K562 (cell line): Measurements from ENCODE around the gene BICD1. TPM values are rescaled to one million over a fixed set of nuclear protein-coding genes. Genes with fewer than 3 reads are reported as not detected.

Experiments
- ATAC-seq: fragments of 200-7000 bp; cut with Tn5 transposase; 3 replicates; pipeline ENCODE4 v1.9.1; 2020; ENCODE audit warnings: moderate library complexity
- BruUV-seq: library from RNA; stranded (reverse); fragments of 400-500 nt; replicated peaks from 2 replicates; lab custom pipeline; 2021; lab: Mats Ljungman, UMichigan
- CTCF ChIA-PET: fragments of 300-600 bp; formaldehyde crosslinking; extraction: SDS; loops from one replicate; lab custom pipeline; 2021; ENCODE audit warnings: low intra/inter-chr PET ratio; lab: Yijun Ruan, JAX
- POLR2A ChIA-PET: fragments of 300-600, 350-650 bp; sonication (Branson Sonifier 250); formaldehyde crosslinking; extraction: SDS; loops from one replicate; lab custom pipeline; 2021; ENCODE audit warnings: antibody characterized with exemption, inconsistent platforms; lab: Yijun Ruan, JAX
- DNase-seq, 4 experiments: peaks; one replicate each; pipeline versions ENCODE4 v3.0.0 to v3.0.0-alpha.2; 2011 to 2018; ENCODE audit warnings: low spot score in 3 of 4, mixed read lengths in 3 of 4; ENCODE audit errors: extremely low read depth in 1 of 4
- FAIRE-seq: peaks from 2 replicates; lab custom pipeline; 2011; peaks lifted over from hg19 to GRCh38; lab: Jason Lieb, UNC
- H2AFZ ChIP-seq: 2 replicates; pipeline ENCODE4 v1.6.0; 2011; ENCODE audit warnings: low read depth, low read length, control low read depth, inconsistent platforms
- H3K27ac ChIP-seq: fragments of 200-600 bp; 3 replicates; pipeline ENCODE4 v1.8.0; 2011; ENCODE audit warnings: low read depth, mild to moderate bottlenecking, control low read depth, inconsistent platforms, low read length, moderate library complexity, mixed read lengths; ENCODE audit errors: extremely low read depth
- H3K27me3 ChIP-seq, 2 experiments: fragments of 300-600 bp in 1 of 2; 2 replicates in 1 of 2; 3 replicates in 1 of 2; pipeline versions ENCODE4 v1.6.0 to v1.8.0; 2011; ENCODE audit warnings: inconsistent platforms in 2 of 2, low read length in 2 of 2, mild to moderate bottlenecking in 1 of 2, mixed read lengths in 1 of 2, moderate library complexity in 1 of 2; ENCODE audit not compliant: control insufficient read depth in 2 of 2, insufficient read depth in 2 of 2
- H3K36me3 ChIP-seq: fragments of 300-600 bp; 3 replicates; pipeline ENCODE4 v1.8.0; 2011; ENCODE audit warnings: mild to moderate bottlenecking, low read length, inconsistent platforms; ENCODE audit not compliant: control insufficient read depth, insufficient read depth
- H3K4me1 ChIP-seq, 2 experiments: fragments of 200-600 bp in 1 of 2; replicated peaks in 1 of 2; 2 replicates in 1 of 2; 3 replicates in 1 of 2; pipeline versions ENCODE4 v1.5.1 to v1.8.0; 2011; ENCODE audit warnings: inconsistent platforms in 2 of 2, low read length in 2 of 2, mild to moderate bottlenecking in 1 of 2, mixed read lengths in 1 of 2, moderate library complexity in 1 of 2; ENCODE audit not compliant: control insufficient read depth in 2 of 2, insufficient read depth in 2 of 2
- H3K4me2 ChIP-seq: 2 replicates; pipeline ENCODE4 v1.6.1; 2011; ENCODE audit warnings: low read length, control low read depth, inconsistent platforms, mixed read lengths; ENCODE audit not compliant: insufficient read depth
- H3K4me3 ChIP-seq: fragments of 200-600 bp; sonication (generic), shearing (Covaris generic); 2 replicates; pipeline ENCODE4 v1.5.1; 2016; ENCODE audit warnings: control low read depth, inconsistent platforms
- H3K79me2 ChIP-seq: fragments of 200-600 bp; 3 replicates; pipeline ENCODE4 v1.8.0; 2011; ENCODE audit warnings: low read length, inconsistent platforms; ENCODE audit not compliant: control insufficient read depth, insufficient read depth
- H3K9ac ChIP-seq, 2 experiments: 2 replicates each; pipeline versions ENCODE4 v1.6.0 to v1.6.1; 2011; ENCODE audit warnings: low read depth in 2 of 2, low read length in 2 of 2, control low read depth in 1 of 2, inconsistent platforms in 1 of 2, mild to moderate bottlenecking in 1 of 2, mixed read lengths in 1 of 2; ENCODE audit not compliant: insufficient read depth in 1 of 2
- H3K9me1 ChIP-seq: one replicate; pipeline ENCODE4 v1.6.0; 2011; ENCODE audit warnings: inconsistent platforms, mild to moderate bottlenecking, low read length, moderate library complexity; ENCODE audit not compliant: control insufficient read depth, insufficient read depth
- H3K9me3 ChIP-seq: replicated peaks from 2 replicates; pipeline ENCODE4 v1.5.1; 2011; ENCODE audit warnings: low read depth, low read length, inconsistent platforms; ENCODE audit not compliant: control insufficient read depth, insufficient read depth
- H4K20me1 ChIP-seq: replicated peaks from 2 replicates; pipeline ENCODE4 v1.6.1; 2011; ENCODE audit warnings: low read length, inconsistent platforms, mixed read lengths; ENCODE audit not compliant: control insufficient read depth, insufficient read depth
- FOXJ2 ChIP-seq: fragments of 200-800 bp; sonication (Bioruptor generic); IDR thresholded peaks from 2 replicates; pipeline ENCODE4 v1.6.1; 2016; ENCODE audit warnings: missing genetic modification characterization, missing compliant biosample characterization
- GATA2 ChIP-seq: sonication (generic); formaldehyde crosslinking; IDR thresholded peaks from 2 replicates; pipeline ENCODE4 v1.4.0; 2020; ENCODE audit warnings: mild to moderate bottlenecking, missing genetic modification reagents
- KLF13 ChIP-seq: fragments of 450-650 bp; IDR thresholded peaks from 2 replicates; pipeline ENCODE4 v1.6.1; 2016; ENCODE audit warnings: missing genetic modification characterization, low read depth, mild to moderate bottlenecking, missing compliant biosample characterization, moderate library complexity, borderline replicate concordance
- MAFG ChIP-seq: fragments of 450-650 bp; conservative IDR thresholded peaks from 2 replicates; pipeline ENCODE4 v1.6.1; 2016; ENCODE audit warnings: missing genetic modification characterization, missing compliant biosample characterization
- PATZ1 ChIP-seq: fragments of 250-450 bp; sonication (Bioruptor Pico); IDR thresholded peaks from 2 replicates; pipeline ENCODE4 v1.5.0; 2020; ENCODE audit warnings: mild to moderate bottlenecking, borderline replicate concordance
- PKNOX1 ChIP-seq: fragments of 450-650 bp; IDR thresholded peaks from 2 replicates; pipeline ENCODE4 v1.6.1; 2016
- PTTG1 ChIP-seq: fragments of 450-650 bp; IDR thresholded peaks from 2 replicates; pipeline ENCODE4 v1.6.1; 2016; ENCODE audit warnings: low read depth, mild to moderate bottlenecking, missing genetic modification characterization, missing compliant biosample characterization
- TBP ChIP-seq: optimal IDR thresholded peaks from 2 replicates; pipeline ENCODE3; 2011; ENCODE audit warnings: low read depth, low read length, improper control_type of control experiment
- UBTF ChIP-seq, 2 experiments: IDR thresholded peaks; 2 replicates each; pipeline ENCODE4 v1.6.1; 2012; ENCODE audit warnings: improper control_type of control experiment in 2 of 2, low read depth in 2 of 2, low read length in 2 of 2, borderline replicate concordance in 1 of 2
- ZNF124 ChIP-seq: sonication (generic); formaldehyde crosslinking; IDR thresholded peaks from 2 replicates; pipeline ENCODE4 v1.8.1; 2022; ENCODE audit warnings: missing genetic modification reagents
- WGBS: fragments of 100-300 bp; shearing (Covaris generic); methylation state at CpG from one replicate; pipeline ENCODE4 v1.1.6; 2016; ENCODE audit warnings: low coverage, mixed read lengths; ENCODE audit not compliant: insufficient coverage; ENCODE audit errors: missing lambda C conversion rate; 5-methylcytosine and 5-hydroxymethylcytosine counted together
- in situ Hi-C: fragments of 300-500 bp; cut with MboI; formaldehyde crosslinking; loops from 4 replicates; pipeline ENCODE4 v1.15.0; 2018; ENCODE audit warnings: inconsistent platforms, mixed read lengths
- intact Hi-C: fragments of 100-400 bp; cut with micrococcal nuclease; formaldehyde crosslinking; loops from 2 replicates; pipeline ENCODE4 v1.14.2; 2022
- polyA plus RNA-seq, 8 experiments: library from polyadenylated mRNA; depleted of rRNA in 4 of 8; stranded (reverse) in 5 of 8; unstranded in 3 of 8; fragments of >200 nt; fragmentation: Nextera tagmentation in 2 of 8; fragmentation: Illumina TruSeq in 1 of 8; extraction: Ambion mirVana in 2 of 8; extraction: Trizol in 1 of 8; gene quantifications; 2 replicates each; pipeline versions ENCODE4 v1.2.1 to v1.2.3, GENCODE V29; 2011 to 2014; ENCODE audit warnings: inconsistent platforms in 1 of 8, missing spikeins in 1 of 8
- total RNA-seq, 7 experiments: library from RNA; depleted of rRNA in 6 of 7; stranded (reverse); fragments of >200 nt in 6 of 7; fragmentation: Illumina TruSeq in 2 of 7; extraction: Trizol in 2 of 7; gene quantifications; 2 replicates each; pipeline versions ENCODE4 v1.2.1 to v1.2.3, GENCODE V29; 2011 to 2021; ENCODE audit warnings: low replicate concordance in 1 of 7

The BICD1 gene
- total and polyA plus RNA-seq, 9 of the 15 experiments (the other 6 are each of a cell fraction or from before 2014, with no cell fraction given): 3.5 to 21.1 (median 12.5) TPM

GRCh38 chr12:32285021-32285420, 178.4 kb downstream of the BICD1 start (continued):
- TF ChIP-seq PATZ1 (CRISPR knock-in tag): no peak
- TF ChIP-seq ZNF124 (CRISPR knock-in tag): no peak

GRCh38 chr12:32285489-32285888, 178.8 kb downstream of the BICD1 start:
- Histone ChIP-seq H3K4me3 (no peak overlapping the region), H3K9ac (no peak overlapping the region)
- TF ChIP-seq KLF13 (tag) (no peak), TBP (no peak), MAFG (tag) (no peak), PKNOX1 (no peak), UBTF (IDR thresholded peaks at IDR 0.05; ENCODE audit: borderline replicate concordance in 1 of 2, low read depth in 2 of 2, low read length in 2 of 2) (no peak), FOXJ2 (tag) (no peak), GATA2 (CRISPR knock-in tag) (no peak), PTTG1 (tag) (no peak)
- TF ChIP-seq, all 486 proteins: peak for 0
- no peak for FAIRE-seq
- no peak for ATAC-seq
- in situ Hi-C loops (no loop called here), intact Hi-C loops (no loop called here)
- H3K27me3 ChIP-seq: no peaks in the 10 kb centered on the region
- H3K9me3 ChIP-seq: no peaks in the 10 kb centered on the region
- no peaks in the 10 kb centered on the region for H4K20me1 ChIP-seq
- no peaks in the 10 kb centered on the region for H3K79me2 ChIP-seq
- no peaks in the 10 kb centered on the region for H3K36me3 ChIP-seq
- no peak for DNase-seq
- H3K4me2 ChIP-seq: no peak overlapping the region
- no TSS peak for BruUV-seq
- no peaks in the 10 kb centered on the region for H3K9me1 ChIP-seq
- no peak overlapping the region for H3K27ac ChIP-seq
- H2AFZ ChIP-seq: no peak overlapping the region
- POLR2A ChIA-PET: interaction anchor here (1.0 kb wide), 1 partner anchor 101 kb away, joined by 3 read pairs; no protein-coding TSS in a partner anchor
- WGBS: 52% methylated on average over 2 of the region's 2 CpGs
- H3K4me1 ChIP-seq: peaks cover 0 to 9% of the 10 kb centered on the region in 2 experiments; a peak in 4 of 5 replicates
- CTCF ChIA-PET: no interaction called here
